ENCODE results near the gene NBPF20.
"Not testable (repeated sequence)": the region's sequence is repeated elsewhere in the genome, so short reads cannot be mapped to it uniquely, and the experiment has no call there.

Gene NBPF20

GRCh38 chr1:145425436-145426029 is at the start of gene NBPF20:
Gene NBPF20 (minus strand): TSS chr1:145425603. CDS start chr1:145405272, 20,331 bp downstream.
- in situ Hi-C loops (cut with MboI; ENCODE audit: low sequenced_read_pairs): no loop called here

- in situ Hi-C loops (cut with MboI; ENCODE audit: low sequenced_read_pairs): not testable (repeated sequence)
These were observed 49.5 kb upstream of the NBPF20 start for GRCh38 chr1:145474837-145475368.

- in situ Hi-C loops (cut with MboI; ENCODE audit: low sequenced_read_pairs): not testable (repeated sequence)
These were observed 47.3 kb upstream of the NBPF20 start for GRCh38 chr1:145472731-145473130.

DNA sequence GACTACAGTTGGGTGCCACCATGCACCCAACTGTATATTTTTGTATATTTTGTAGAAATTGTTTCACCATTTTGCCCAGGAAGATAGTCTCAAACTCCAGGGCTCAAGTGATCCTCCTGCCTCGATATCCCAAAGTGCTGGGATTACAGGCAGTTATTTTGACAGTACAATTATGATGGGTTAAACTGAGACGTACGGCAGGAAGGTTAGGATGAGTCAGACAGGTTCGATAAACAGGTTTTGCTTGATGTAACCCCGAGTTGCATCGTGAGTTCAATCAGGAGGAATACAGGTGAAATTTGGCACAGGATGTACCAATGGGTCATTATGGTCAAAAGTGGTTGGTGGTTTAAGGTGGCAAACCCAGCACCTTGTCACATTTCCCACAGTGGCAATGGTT is 46.0 kb upstream of the NBPF20 start:
- in situ Hi-C loops (cut with MboI; ENCODE audit: low sequenced_read_pairs): not testable (repeated sequence)

DNA sequence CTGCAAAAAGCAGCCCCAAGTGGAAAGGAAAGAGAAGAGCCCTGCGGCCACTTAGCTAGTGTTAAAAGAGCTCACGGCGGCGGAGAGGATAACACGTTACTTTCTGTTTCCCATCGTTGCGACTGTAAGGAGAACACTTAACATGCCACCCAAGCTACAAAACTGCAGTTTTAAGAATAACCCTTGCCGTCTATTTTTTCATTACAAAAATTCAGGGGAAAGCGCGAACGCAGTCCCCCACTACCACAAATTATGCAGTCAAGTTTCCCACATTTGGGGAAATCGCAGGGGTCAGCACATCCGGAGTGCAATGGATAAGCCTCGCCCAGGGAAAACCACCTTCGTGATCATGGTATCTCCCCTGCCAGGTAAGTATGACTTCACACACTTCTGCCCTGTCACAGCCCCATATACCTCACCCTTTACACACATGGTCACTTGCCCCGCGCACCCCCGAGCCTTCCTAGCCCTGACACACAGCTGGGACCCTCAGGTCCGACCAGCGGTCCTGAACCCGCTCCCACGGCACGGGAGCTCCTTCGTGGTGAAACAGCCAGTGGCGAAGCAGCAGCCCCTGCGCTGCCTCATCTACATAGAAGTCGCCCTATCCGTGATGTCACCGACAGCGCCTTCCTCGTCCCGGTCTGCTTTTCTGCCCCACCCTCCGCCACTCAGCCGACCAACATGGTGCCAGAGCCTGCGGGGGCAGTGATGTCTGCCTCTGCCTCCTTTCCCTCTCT is 40.2 kb upstream of the NBPF20 start:
- in situ Hi-C loops (cut with MboI; ENCODE audit: low sequenced_read_pairs): not testable (repeated sequence)

GRCh38 chr1:145464708-145465336 is 39.4 kb upstream of the NBPF20 start:
- in situ Hi-C loops (cut with MboI; ENCODE audit: low sequenced_read_pairs): not testable (repeated sequence)

GRCh38 chr1:145464017-145464416 is 38.6 kb upstream of the NBPF20 start:
- in situ Hi-C loops (cut with MboI; ENCODE audit: low sequenced_read_pairs): not testable (repeated sequence)

GRCh38 chr1:145460684-145461083 is 35.3 kb upstream of the NBPF20 start:
- in situ Hi-C loops (cut with MboI; ENCODE audit: low sequenced_read_pairs): not testable (repeated sequence)

DNA sequence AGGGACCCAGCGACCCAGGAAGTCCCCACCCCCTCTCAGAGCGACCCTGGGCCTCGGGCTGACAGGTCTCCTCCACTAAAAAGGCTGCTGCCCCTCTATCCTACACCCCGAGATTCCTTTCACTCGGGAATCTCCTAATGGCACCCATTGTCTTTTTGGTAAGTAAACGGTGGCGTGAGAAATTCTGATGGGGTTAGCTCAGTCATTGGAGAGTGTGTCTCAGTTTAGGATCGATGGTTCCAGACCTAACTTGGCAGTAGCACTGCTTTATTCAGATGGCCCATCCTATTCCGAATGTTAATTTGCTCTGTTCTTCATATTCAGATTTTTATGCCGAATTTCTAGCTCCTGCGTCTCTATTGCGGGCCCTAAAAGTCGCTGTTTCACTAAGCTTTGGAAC is 34.6 kb upstream of the NBPF20 start:
- in situ Hi-C loops (cut with MboI; ENCODE audit: low sequenced_read_pairs): not testable (repeated sequence)

- in situ Hi-C loops (cut with MboI; ENCODE audit: low sequenced_read_pairs): not testable (repeated sequence)
These were observed 34.2 kb upstream of the NBPF20 start for GRCh38 chr1:145459591-145459990.

DNA sequence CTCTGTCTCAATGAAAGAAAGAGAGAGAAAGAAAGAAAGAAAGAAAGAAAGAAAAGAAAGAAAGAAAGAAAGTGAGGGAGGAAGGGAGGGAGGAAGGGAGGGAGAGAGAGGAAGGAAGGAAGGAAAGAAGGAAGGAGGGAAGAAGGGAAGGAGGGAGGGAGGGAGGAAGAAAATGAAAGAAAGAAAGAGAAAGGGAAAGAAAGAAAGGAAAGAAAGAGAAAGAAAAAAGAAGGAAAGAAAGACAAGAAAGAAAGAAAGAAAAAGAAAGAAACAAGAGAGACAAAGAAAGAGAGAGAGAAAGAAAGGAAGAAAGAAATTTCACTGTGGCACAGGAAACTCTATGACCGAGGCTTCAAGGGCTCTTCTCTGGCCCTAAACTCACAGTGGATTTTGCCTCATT is 33.7 kb upstream of the NBPF20 start:
- in situ Hi-C loops (cut with MboI; ENCODE audit: low sequenced_read_pairs): not testable (repeated sequence)

GRCh38 chr1:145454824-145455177 is 29.4 kb upstream of the NBPF20 start:
- in situ Hi-C loops (cut with MboI; ENCODE audit: low sequenced_read_pairs): not testable (repeated sequence)

DNA sequence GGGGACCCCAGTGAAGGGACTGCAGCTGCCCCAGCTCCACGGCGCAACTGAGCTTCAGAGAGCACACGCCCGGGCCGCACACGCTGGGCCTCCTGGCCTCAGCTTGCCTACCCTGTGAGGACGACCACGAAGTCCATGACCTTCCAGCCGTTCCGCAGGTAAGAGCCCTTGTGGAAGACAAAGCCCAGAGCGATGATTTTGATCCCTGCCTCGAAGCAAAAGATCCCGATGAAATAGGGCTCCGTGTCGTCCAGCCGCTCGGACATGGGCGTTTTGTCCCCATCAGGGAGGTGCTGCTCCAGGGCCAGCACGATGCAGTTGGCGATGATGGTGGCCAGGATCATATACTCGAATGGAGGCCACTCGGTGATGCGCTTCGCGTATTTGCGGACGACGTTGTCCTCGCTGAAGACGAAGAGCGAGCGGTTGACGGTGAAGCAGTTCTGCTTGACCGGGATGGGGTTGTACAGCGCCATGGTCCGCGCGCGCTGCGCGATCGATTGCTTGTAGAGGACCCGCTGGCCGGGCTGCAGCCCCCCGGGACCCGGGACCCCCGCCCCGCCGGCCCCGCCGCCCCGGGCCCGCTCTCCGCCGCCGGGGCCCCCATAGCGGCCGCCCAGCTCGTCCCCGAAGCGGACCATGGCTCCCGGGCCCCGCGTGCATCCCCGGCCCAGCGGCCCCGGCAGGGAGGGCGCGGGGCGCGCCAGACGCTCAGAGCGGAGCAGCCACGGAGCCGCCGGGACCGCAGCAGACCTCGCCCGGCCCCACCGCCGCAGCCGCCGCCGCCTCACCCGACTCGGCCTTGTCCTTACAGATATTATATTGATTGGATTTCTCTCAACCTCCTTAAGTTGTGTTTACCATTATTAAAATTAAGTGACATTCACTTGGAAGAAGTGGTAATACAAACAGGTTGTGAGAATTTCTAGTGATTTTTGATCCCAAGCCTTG is 28.7 kb upstream of the NBPF20 start:
- in situ Hi-C loops (cut with MboI; ENCODE audit: low sequenced_read_pairs): not testable (repeated sequence)

- in situ Hi-C loops (cut with MboI; ENCODE audit: low sequenced_read_pairs): not testable (repeated sequence)
These were observed 27.1 kb upstream of the NBPF20 start for GRCh38 chr1:145452506-145452905.

DNA sequence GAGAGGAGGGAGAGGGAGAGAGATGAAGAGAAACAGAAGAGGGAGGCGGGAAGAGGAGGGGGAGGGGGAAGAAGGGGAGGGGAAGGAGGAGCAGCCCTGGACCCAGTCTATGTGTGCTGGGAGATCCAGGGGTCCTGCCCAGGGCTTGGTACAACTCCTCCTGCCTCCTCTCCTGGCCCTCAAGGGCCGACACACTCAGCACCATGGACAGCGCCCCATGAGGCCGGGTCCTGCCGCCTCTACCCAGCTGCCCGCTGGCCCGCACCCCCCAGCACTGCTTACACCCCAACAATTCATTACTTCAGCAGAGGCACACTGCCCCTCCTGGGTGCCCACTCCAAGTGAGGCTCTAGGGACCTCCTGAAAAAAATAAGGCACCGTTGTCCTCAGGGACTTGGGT is 26.5 kb upstream of the NBPF20 start:
- in situ Hi-C loops (cut with MboI; ENCODE audit: low sequenced_read_pairs): not testable (repeated sequence)

DNA sequence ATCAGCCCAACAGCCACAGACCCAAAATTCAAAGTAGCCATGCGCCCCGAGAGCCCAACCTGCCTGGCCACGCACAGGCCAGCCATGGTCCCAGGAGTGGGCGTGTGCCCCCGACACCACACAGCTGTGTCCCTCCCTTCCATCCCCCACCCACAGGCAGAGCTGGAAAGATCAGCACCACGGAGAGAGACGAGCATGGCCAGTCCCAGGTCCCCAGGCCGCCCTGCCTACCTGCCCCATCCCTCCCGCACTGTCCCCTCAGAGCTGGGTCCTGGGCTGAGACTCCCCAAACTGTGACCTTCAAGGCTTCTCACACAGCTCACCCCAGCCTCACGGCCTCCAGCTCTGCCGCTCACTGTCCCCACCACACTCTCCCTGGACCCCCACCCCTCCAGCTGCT is 19.8 kb upstream of the NBPF20 start:
- in situ Hi-C loops (cut with MboI; ENCODE audit: low sequenced_read_pairs): not testable (repeated sequence)

- in situ Hi-C loops (cut with MboI; ENCODE audit: low sequenced_read_pairs): not testable (repeated sequence)
These were observed 16.9 kb upstream of the NBPF20 start for GRCh38 chr1:145442340-145442739.

GRCh38 chr1:145431363-145432256 is 6.2 kb upstream of the NBPF20 start:
- in situ Hi-C loops (cut with MboI; ENCODE audit: low sequenced_read_pairs): not testable (repeated sequence)

DNA sequence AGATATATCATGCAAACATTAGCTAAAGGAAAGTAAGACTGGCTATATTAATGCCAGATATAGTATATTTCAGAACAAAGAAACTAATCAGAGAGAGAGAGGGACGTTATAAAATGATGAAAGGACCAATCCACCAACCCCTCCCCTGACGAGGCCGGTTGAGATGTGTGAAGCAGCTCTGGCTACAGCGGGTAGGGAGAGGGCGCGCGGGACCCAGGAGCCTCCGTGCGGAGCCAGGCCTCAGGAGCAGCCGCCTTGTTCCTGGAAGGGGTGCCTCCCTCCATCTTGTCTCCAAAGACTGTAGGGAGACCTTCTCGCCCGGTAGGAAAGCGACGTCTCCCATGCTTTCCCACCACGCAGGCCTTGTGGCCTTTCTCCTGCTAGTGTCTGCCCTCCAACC is 5.4 kb upstream of the NBPF20 start:
- in situ Hi-C loops (cut with MboI; ENCODE audit: low sequenced_read_pairs): not testable (repeated sequence)

GRCh38 chr1:145429329-145429728 is 3.9 kb upstream of the NBPF20 start:
- in situ Hi-C loops (cut with MboI; ENCODE audit: low sequenced_read_pairs): not testable (repeated sequence)

All from HL-60/S4 (cell line).